HepG2 (cell line): ENCODE results near the gene FNDC3A. TPM values are rescaled to one million over a fixed set of nuclear protein-coding genes. Genes with fewer than 3 reads are reported as not detected.

ENCODE experiments used
- ATAC-seq: fragments of 200-7000 bp; cut with Tn5 transposase; 3 replicates; pipeline ENCODE4 v1.9.1; 2020; ENCODE audit warnings: mild to moderate bottlenecking, moderate library complexity
- BruUV-seq: library from RNA; stranded (reverse); fragments of 400-500 nt; replicated peaks from 2 replicates; lab custom pipeline; 2021; lab: Mats Ljungman, UMichigan
- CTCF ChIA-PET: fragments of 300-600 bp; formaldehyde crosslinking; extraction: SDS; loops from one replicate; lab custom pipeline; 2021; ENCODE audit warnings: low total read pairs, inconsistent platforms, low intra/inter-chr PET ratio; lab: Yijun Ruan, JAX
- POLR2A ChIA-PET: fragments of 350-600 bp; sonication (Branson Sonifier 250); formaldehyde crosslinking; loops from one replicate; lab custom pipeline; 2020; ENCODE audit warnings: antibody characterized with exemption, inconsistent platforms; lab: Yijun Ruan, JAX
- DNase-seq: peaks from one replicate; pipeline ENCODE4 v3.0.0-alpha.2; 2015; ENCODE audit warnings: low spot score
- FAIRE-seq: peaks from 3 replicates; lab custom pipeline; 2011; peaks lifted over from hg19 to GRCh38; lab: Jason Lieb, UNC
- H2AFZ ChIP-seq: one replicate; pipeline ENCODE4 v1.6.1; 2011; ENCODE audit warnings: low read length, inconsistent platforms
- H3K27ac ChIP-seq: fragments of 300-600 bp; 3 replicates; pipeline ENCODE4 v1.8.0; 2011; ENCODE audit warnings: mixed run types, mild to moderate bottlenecking, mixed read lengths, low read length, inconsistent platforms; ENCODE audit not compliant: insufficient read depth; ENCODE audit errors: extremely low read length
- H3K27me3 ChIP-seq, 2 experiments: fragments of 200-600 bp in 1 of 2; 2 replicates in 1 of 2; 3 replicates in 1 of 2; pipeline versions ENCODE4 v1.6.0 to v1.8.0; 2011; ENCODE audit warnings: low read length in 2 of 2, mild to moderate bottlenecking in 2 of 2, moderate library complexity in 2 of 2, inconsistent platforms in 1 of 2; ENCODE audit not compliant: insufficient read depth in 2 of 2, control insufficient read depth in 1 of 2
- H3K36me3 ChIP-seq, 2 experiments: fragments of 200-600 bp in 1 of 2; replicated peaks in 1 of 2; 2 replicates in 1 of 2; 3 replicates in 1 of 2; pipeline versions ENCODE4 v1.5.1 to v1.8.0; 2011; ENCODE audit warnings: low read length in 2 of 2, inconsistent platforms in 1 of 2; ENCODE audit not compliant: insufficient read depth in 2 of 2, control insufficient read depth in 1 of 2
- H3K4me1 ChIP-seq: 2 replicates; pipeline ENCODE4 v1.5.1; 2012; ENCODE audit warnings: low read length, inconsistent platforms; ENCODE audit not compliant: insufficient read depth
- H3K4me2 ChIP-seq: 2 replicates; pipeline ENCODE4 v1.6.0; 2011; ENCODE audit warnings: low read depth, low read length, inconsistent platforms
- H3K4me3 ChIP-seq, 3 experiments: fragments of 200-600 bp in 1 of 3; sonication (generic), shearing (Covaris generic) in 1 of 3; replicated peaks in 1 of 3; 2 replicates each; pipeline ENCODE4 v1.5.1; 2011 to 2016; ENCODE audit warnings: low read length in 3 of 3, inconsistent platforms in 2 of 3, low read depth in 2 of 3, mild to moderate bottlenecking in 2 of 3, control low read depth in 1 of 3, mixed read lengths in 1 of 3; ENCODE audit not compliant: insufficient read depth in 1 of 3
- H3K79me2 ChIP-seq: one replicate; pipeline ENCODE4 v1.6.1; 2011; ENCODE audit warnings: low read length, inconsistent platforms; ENCODE audit not compliant: insufficient read depth
- H3K9ac ChIP-seq: 2 replicates; pipeline ENCODE4 v1.6.0; 2011; ENCODE audit warnings: mild to moderate bottlenecking, low read depth, low read length, inconsistent platforms; ENCODE audit not compliant: insufficient read depth
- H3K9me3 ChIP-seq: 2 replicates; pipeline ENCODE4 v1.5.1; 2012; ENCODE audit warnings: mild to moderate bottlenecking, low read length
- H4K20me1 ChIP-seq: 2 replicates; pipeline ENCODE4 v1.6.0; 2011; ENCODE audit warnings: inconsistent platforms, mild to moderate bottlenecking, low read length, moderate library complexity; ENCODE audit not compliant: insufficient read depth
- CEBPB ChIP-seq: IDR thresholded peaks from 2 replicates; pipeline ENCODE4 v1.6.1; 2011; ENCODE audit warnings: low read depth, low read length, improper control_type of control experiment, borderline replicate concordance
- FIP1L1 ChIP-seq: fragments of 200-400 bp; formaldehyde crosslinking; IDR thresholded peaks from 2 replicates; pipeline ENCODE4 v1.6.1; 2018; ENCODE audit warnings: low read depth, mild to moderate bottlenecking, low read length, moderate library complexity, borderline replicate concordance; ENCODE audit not compliant: insufficient read depth
- GABPA ChIP-seq, 2 experiments: IDR thresholded peaks; 2 replicates each; pipeline ENCODE4 v1.6.1; 2011 to 2016; ENCODE audit warnings: low read depth in 2 of 2, low read length in 1 of 2, missing biosample characterization in 1 of 2, missing genetic modification characterization in 1 of 2
- HNF4A ChIP-seq: sonication (generic); formaldehyde crosslinking; IDR thresholded peaks from 2 replicates; pipeline ENCODE4 v1.4.0; 2020; ENCODE audit warnings: missing genetic modification reagents
- NRL ChIP-seq: sonication (generic); formaldehyde crosslinking; IDR thresholded peaks from 2 replicates; pipeline ENCODE4 v1.5.0; 2020; ENCODE audit warnings: missing genetic modification reagents, mild to moderate bottlenecking, moderate library complexity, borderline replicate concordance
- SKI ChIP-seq: fragments of 450-650 bp; IDR thresholded peaks from one replicate; pipeline ENCODE4 v1.6.1; 2018; ENCODE audit warnings: mild to moderate bottlenecking; ENCODE audit not compliant: partially characterized antibody
- TRIM22 ChIP-seq: fragments of 450-650 bp; IDR thresholded peaks from 2 replicates; pipeline ENCODE4 v1.6.1; 2017
- ZGPAT ChIP-seq: IDR thresholded peaks from 2 replicates; pipeline ENCODE4 v1.6.1; 2016; ENCODE audit warnings: mild to moderate bottlenecking
- ZNF282 ChIP-seq: fragments of 450-650 bp; IDR thresholded peaks from 2 replicates; pipeline ENCODE4 v1.6.1; 2018; ENCODE audit not compliant: partially characterized antibody
- ZNF543 ChIP-seq: sonication (generic); formaldehyde crosslinking; IDR thresholded peaks from 2 replicates; pipeline ENCODE4 v1.4.0; 2020; ENCODE audit warnings: mild to moderate bottlenecking, missing genetic modification reagents
- ZNF547 ChIP-seq: sonication (generic); formaldehyde crosslinking; IDR thresholded peaks from 2 replicates; pipeline ENCODE4 v1.5.1; 2020; ENCODE audit warnings: mild to moderate bottlenecking, missing genetic modification reagents
- ZNF652 ChIP-seq: IDR thresholded peaks from 2 replicates; pipeline ENCODE4 v1.6.1; 2016; ENCODE audit warnings: low read depth, borderline replicate concordance
- ZNF674 ChIP-seq: sonication (generic); formaldehyde crosslinking; IDR thresholded peaks from 2 replicates; pipeline ENCODE4 v1.5.0; 2020; ENCODE audit warnings: low read depth, mild to moderate bottlenecking, missing genetic modification reagents
- ZNF777 ChIP-seq: sonication (generic); formaldehyde crosslinking; IDR thresholded peaks from 2 replicates; pipeline ENCODE4 v1.4.0; 2020; ENCODE audit warnings: missing genetic modification reagents
- WGBS: methylation state at CpG from one replicate; pipeline ENCODE4 v1.1.6; 2017; ENCODE audit warnings: low lambda C conversion rate; 5-methylcytosine and 5-hydroxymethylcytosine counted together
- in situ Hi-C: cut with HindIII; loops from 2 replicates; pipeline ENCODE4 v1.10.0; 2017; ENCODE audit warnings: low pct_unique_long_range_greater_than_20kb; ENCODE audit not compliant: extremely low pct_ligation_motif_present
- intact Hi-C: fragments of 100-400 bp; cut with micrococcal nuclease; formaldehyde crosslinking; loops from one replicate; pipeline ENCODE4 v1.10.0; 2022; ENCODE audit not compliant: unreplicated experiment
- polyA plus RNA-seq, 8 experiments: library from polyadenylated mRNA; depleted of rRNA in 3 of 8; stranded (reverse) in 7 of 8; unstranded in 1 of 8; fragments of >200 nt; fragmentation: Illumina TruSeq in 4 of 8; extraction: Trizol in 4 of 8; gene quantifications; 2 replicates each; pipeline versions ENCODE4 v1.2.1 to v1.2.3, GENCODE V29; 2011 to 2016; ENCODE audit warnings: low read depth in 4 of 8, missing spikeins in 1 of 8, mixed read lengths in 1 of 8; ENCODE audit not compliant: insufficient read depth in 1 of 8
- total RNA-seq, 5 experiments: library from RNA; depleted of rRNA; stranded (reverse); fragments of >200 nt; fragmentation: Illumina TruSeq; extraction: Trizol; gene quantifications; 2 replicates each; pipeline ENCODE4 v1.2.3, GENCODE V29; 2016; ENCODE audit warnings: low read depth in 1 of 5
- TF ChIP-seq, protein P1 (sequence below): sonication (generic); formaldehyde crosslinking; IDR thresholded peaks from 2 replicates; pipeline ENCODE4 v1.5.0; 2020; ENCODE audit warnings: missing genetic modification reagents
- TF ChIP-seq, protein P2 (sequence below): sonication (generic); formaldehyde crosslinking; IDR thresholded peaks from 2 replicates; pipeline ENCODE4 v1.8.1; 2023; ENCODE audit warnings: mild to moderate bottlenecking, missing genetic modification reagents, borderline replicate concordance
- TF ChIP-seq, protein P3 (sequence below): sonication (generic); formaldehyde crosslinking; IDR thresholded peaks from 2 replicates; pipeline ENCODE4 v1.8.0; 2022; ENCODE audit warnings: mild to moderate bottlenecking, missing genetic modification reagents; ENCODE audit not compliant: insufficient replicate concordance
- TF ChIP-seq, protein P4 (sequence below): sonication (generic); formaldehyde crosslinking; IDR thresholded peaks from 2 replicates; pipeline ENCODE4 v1.5.0; 2020; ENCODE audit warnings: missing genetic modification reagents

Gene FNDC3A
- total and polyA plus RNA-seq, 2 of the 13 experiments (the other 11 are each of a cell fraction or from before 2014, with no cell fraction given) = 36.7 to 39.3 TPM

- H3K36me3 ChIP-seq = no peaks in the 10 kb centered on the region
- no peak overlapping the region for H3K27ac ChIP-seq
- peak overlapping the region; percentile 7; the same call in 1 of the 2 replicates for H3K4me2 ChIP-seq
- DNase-seq = no peak
- H3K4me1 ChIP-seq = peaks cover 40% of the 10 kb centered on the region
- peaks cover 79% of the 10 kb centered on the region for H3K79me2 ChIP-seq
- H3K27me3 ChIP-seq = no peaks in the 10 kb centered on the region
- intact Hi-C loops = loop anchor here (10.0 kb wide), 1 partner anchor 135 kb away; no protein-coding TSS in a partner anchor
- TF ChIP-seq, protein P1, sequence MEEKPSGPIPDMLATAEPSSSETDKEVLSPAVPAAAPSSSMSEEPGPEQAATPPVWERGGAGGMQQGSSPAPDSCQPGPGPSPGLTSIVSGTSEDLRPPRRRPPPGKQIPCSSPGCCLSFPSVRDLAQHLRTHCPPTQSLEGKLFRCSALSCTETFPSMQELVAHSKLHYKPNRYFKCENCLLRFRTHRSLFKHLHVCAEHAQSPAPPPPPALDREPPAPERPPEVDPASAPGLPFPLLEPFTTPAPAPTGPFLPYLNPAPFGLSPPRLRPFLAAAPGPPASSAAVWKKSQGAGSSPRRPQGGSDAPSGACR = no peak
- TF ChIP-seq FIP1L1 = no peak
- no peak for TF ChIP-seq ZNF543
- TF ChIP-seq TRIM22 = no peak
- TF ChIP-seq, protein P2, sequence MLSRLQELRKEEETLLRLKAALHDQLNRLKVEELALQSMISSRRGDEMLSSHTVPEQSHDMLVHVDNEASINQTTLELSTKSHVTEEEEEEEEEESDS = no peak
- TF ChIP-seq, protein P3, sequence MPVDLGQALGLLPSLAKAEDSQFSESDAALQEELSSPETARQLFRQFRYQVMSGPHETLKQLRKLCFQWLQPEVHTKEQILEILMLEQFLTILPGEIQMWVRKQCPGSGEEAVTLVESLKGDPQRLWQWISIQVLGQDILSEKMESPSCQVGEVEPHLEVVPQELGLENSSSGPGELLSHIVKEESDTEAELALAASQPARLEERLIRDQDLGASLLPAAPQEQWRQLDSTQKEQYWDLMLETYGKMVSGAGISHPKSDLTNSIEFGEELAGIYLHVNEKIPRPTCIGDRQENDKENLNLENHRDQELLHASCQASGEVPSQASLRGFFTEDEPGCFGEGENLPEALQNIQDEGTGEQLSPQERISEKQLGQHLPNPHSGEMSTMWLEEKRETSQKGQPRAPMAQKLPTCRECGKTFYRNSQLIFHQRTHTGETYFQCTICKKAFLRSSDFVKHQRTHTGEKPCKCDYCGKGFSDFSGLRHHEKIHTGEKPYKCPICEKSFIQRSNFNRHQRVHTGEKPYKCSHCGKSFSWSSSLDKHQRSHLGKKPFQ (CRISPR knock-in tag) = no peak
- TF ChIP-seq SKI = no peak
- TF ChIP-seq ZNF547 (CRISPR knock-in tag) = no peak
- no peak for TF ChIP-seq ZNF652 (CRISPR knock-in tag)
- no peak for TF ChIP-seq ZNF282
- no peak for TF ChIP-seq CEBPB
- TF ChIP-seq ZGPAT = no peak
- no peak for TF ChIP-seq ZNF777 (CRISPR knock-in tag)
- TF ChIP-seq GABPA (IDR thresholded peaks at IDR 0.05; ENCODE audit: low read depth, low read length) = no peak
- no peak for TF ChIP-seq GABPA (CRISPR knock-in tag; IDR thresholded peaks at IDR 0.05; ENCODE audit: low read depth)
- no peak for TF ChIP-seq HNF4A (CRISPR knock-in tag)
- TF ChIP-seq NRL = no peak
- TF ChIP-seq, protein P4, sequence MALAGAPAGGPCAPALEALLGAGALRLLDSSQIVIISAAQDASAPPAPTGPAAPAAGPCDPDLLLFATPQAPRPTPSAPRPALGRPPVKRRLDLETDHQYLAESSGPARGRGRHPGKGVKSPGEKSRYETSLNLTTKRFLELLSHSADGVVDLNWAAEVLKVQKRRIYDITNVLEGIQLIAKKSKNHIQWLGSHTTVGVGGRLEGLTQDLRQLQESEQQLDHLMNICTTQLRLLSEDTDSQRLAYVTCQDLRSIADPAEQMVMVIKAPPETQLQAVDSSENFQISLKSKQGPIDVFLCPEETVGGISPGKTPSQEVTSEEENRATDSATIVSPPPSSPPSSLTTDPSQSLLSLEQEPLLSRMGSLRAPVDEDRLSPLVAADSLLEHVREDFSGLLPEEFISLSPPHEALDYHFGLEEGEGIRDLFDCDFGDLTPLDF (CRISPR knock-in tag) = no peak
- TF ChIP-seq ZNF674 (CRISPR knock-in tag) = no peak
- BruUV-seq = no TSS peak
- H3K4me3 ChIP-seq = no peak overlapping the region
- ATAC-seq = no peak
- no peak overlapping the region for H3K9ac ChIP-seq
- ChIA-PET CTCF (no interaction called here), POLR2A (no interaction called here)
- 80% methylated on average over 2 of the region's 2 CpGs for WGBS
- no peak overlapping the region for H2AFZ ChIP-seq
- in situ Hi-C loops = no loop called here
- H4K20me1 ChIP-seq = peaks cover 10% of the 10 kb centered on the region; the same call in 1 of the 2 replicates
- no peak for FAIRE-seq
- H3K9me3 ChIP-seq = no peaks in the 10 kb centered on the region
These were observed 4.2 kb downstream of the FNDC3A start for GRCh38 chr13:48979892-48980291.
